ENCODE results near the gene IL22RA2.

IL22RA2 gene

DNA sequence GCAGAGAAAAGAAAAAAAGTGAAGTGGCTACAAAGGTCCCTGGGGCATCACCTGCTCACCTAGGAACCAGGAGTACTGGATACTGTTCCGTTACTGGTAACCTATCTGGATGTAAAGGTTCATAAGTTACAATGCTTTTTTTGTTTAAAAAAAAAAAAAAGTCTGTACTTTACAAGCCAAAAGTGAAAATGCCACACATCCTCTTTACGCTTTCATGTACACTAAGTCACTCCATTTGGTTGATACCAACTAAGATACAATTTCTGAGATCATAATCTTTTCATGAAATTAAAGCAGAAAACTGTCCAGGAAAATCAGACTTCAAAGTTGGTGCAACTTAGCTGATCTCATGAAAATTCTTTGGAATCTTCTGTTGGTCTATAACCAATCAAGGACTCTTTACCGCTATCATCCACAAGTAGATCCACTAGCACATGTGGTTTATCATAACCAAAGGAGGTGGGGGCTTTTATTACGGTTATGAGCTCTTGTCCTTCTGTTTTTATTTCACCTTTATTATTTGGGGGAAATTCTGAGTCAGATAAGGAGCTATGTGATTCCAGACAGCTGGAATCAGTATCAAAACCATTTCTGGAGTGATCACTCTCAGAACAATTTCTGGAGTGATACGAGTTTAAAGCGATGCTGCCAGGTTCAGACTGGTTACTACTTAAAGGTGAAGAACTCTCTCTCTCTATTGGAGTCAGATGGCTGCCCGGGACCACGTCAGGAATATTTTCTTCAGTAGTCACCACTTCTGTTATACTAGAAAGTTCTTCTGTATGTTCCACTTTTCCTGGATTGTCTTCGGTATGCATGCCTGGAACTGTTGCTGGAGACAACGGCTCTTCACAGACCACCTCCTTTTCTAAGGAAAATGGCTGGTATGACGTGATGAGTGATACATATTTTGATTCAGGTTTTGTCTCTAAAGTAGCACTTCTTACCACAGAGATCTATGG lies 24.5 kb upstream of the IL22RA2 start:
- DNase-seq: no peak

DNA sequence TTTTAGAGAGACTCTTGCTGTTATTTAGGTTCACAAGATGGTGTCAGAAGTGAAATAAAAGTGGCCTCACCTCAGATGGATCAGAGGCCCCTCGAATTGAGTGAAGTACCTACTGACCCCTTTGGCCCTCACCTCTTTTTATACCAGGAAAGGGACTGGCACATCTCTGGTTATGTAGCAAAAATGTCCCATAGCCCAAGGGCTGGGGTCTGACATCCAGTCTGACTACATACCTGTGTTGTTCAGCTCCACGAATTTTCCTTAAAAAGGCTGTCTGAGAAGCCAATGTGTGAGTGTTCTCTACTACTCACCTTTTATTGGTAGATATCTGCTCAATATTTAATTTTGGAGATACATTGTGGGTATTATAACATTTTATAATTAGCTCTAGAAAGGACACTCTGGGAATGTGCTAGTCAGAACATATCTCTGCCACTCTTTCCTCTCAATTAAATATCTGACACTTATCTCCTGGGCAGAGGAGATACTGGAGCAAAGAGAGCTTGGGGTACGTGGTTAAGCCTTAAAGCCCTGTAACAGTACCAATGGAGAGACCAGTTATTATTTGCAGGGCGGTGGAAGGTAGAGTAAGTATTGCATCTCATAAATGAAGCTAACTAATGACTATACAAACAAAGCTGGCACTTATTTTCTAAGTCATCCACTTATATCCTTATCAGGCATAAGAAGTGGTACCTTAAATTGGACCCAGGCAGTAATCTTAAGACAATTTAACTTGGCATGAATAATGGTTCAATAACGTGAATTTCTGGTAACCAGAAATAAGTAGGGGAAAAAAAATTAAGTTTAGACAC lies 20.0 kb upstream of the IL22RA2 start:
- DNase-seq: no peak

DNA sequence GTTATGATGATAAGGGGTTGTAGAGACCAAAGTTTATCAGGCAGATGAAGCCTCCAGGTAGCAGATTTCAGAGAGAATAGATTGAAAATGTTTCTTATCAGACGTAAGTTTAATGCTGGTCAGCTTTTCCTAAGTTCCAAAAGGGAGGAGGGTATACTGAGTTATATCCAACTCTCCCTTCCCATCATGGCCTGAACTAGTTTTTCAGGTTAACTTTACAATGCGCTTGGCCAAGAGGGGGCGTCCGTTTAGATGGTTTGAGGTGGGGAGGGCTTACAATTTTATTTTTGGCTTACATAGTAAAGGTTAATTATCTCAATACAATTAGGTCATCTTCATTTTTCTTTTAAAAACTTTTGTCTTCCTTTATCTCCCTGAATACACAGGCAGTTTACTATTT lies 19.4 kb upstream of the IL22RA2 start:
- no peak for DNase-seq

DNA sequence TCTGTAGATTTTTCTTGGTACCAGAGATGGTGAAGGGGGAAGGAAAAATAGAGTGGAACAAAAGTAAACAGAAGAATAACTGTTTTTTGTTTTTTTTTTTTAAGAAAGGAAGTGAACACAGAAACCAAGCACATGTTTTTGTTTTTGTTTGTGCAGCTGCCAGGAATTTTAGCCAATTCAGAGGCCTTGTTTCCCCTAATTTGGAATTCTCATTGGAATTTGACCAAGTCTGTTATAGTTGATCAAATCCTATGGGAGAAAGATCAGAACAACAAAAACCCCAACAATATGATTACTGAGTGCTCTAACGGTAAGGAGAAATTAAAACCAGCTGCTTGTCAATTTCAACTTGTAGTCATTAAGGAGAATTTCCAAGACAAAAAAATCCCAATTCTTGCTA lies 18.2 kb upstream of the IL22RA2 start:
- no peak for DNase-seq

DNA sequence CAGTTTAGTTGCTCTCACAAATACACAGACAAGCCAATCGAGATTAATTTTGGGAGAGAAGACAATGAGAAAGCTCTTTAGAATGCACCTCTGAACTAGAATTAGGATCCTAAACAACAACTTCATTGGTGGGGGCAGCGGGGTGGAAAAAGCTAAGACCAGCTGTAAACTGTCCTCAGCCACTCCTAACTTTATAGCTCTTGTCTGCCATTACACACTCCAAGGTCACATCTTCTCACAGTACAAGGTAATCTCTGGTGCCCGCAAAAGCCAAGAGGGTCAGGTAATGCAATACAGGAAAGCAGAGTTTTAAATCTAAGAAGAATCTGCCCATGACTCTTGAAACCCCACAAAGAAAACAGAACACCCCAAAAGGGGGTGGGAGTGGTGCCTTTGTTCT lies 17.8 kb upstream of the IL22RA2 start:
- no peak for DNase-seq

DNA sequence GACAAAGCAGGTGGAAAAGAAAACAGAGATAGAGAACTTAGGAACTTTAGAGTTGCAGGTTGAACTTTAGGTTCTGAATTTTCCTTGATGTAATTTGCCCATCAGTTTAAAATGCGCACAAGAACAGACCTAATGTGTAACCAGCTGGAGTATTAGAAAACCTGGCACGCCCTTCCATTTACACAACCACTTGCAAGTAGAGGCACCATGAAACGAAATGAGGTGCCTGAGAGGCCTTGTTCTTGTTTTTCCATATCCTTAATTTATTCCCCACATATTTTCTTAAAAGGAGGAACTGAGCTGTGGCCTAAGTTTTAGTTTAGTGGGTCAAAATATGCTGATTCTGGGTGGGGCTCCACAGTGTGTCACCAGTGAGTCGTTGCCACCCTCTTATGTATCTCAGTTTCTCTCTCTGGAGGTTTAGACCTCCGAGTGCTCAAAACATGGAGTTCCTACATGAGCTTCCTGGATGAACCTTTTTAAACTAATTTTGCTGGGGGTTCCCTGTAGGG lies 17.2 kb upstream of the IL22RA2 start:
- DNase-seq: no peak

DNA sequence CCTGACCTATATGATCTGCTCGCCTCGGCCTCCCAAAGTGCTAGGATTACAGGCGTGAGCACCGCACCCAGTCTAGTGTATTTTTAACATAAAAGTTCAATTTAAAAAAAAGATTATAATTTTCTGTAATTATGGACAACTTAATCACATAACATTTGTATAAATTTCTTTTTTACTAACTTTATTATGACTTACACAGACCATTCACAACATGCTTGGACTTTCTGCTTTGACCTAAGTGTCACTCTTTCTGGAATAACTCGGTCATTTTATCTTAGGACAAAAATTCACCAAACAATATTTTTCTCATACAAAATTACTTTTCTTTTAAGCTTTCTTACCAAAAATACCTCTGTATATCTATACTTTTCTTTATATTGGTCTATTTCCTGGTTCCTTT lies 15.4 kb upstream of the IL22RA2 start:
- no peak for DNase-seq

DNA sequence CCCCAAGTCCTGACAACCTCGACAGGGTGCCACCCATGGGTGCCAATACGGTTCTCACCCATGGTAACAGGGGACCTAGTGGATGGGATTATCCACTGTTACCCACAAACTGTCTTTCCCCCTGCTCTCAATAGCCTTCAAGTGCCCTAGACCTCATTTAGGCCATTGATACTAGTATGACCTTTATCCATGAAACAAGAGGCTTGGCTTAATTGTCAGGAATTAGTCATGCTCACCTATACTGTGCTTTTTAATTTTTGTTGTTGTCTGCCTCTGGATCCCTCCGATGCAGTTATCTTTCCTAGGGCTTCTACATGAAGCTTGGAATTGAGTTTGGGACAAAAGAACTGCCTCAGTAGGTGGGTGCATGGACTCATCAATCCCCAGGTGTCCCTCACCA lies 11.8 kb upstream of the IL22RA2 start:
- no peak for DNase-seq

DNA sequence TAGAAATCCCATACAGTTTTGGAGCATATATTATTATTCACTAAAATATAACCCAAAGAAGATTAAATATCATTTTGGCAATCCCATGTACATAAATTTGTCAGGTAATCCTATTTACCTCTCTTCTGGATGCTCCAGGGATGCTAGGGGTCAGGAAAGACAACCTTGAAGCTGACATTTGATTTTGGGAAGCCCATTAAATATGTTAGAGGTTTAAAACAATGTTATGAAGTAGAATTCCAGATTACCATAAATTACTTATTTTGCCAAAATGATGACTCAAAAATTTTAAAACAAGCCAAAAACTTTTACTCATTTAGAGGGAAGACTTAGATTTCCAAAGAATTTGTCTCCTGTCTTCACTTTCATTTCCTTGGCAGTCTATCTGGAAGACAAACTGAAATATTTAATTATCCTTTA lies 9.2 kb upstream of the IL22RA2 start:
- no peak for DNase-seq

DNA sequence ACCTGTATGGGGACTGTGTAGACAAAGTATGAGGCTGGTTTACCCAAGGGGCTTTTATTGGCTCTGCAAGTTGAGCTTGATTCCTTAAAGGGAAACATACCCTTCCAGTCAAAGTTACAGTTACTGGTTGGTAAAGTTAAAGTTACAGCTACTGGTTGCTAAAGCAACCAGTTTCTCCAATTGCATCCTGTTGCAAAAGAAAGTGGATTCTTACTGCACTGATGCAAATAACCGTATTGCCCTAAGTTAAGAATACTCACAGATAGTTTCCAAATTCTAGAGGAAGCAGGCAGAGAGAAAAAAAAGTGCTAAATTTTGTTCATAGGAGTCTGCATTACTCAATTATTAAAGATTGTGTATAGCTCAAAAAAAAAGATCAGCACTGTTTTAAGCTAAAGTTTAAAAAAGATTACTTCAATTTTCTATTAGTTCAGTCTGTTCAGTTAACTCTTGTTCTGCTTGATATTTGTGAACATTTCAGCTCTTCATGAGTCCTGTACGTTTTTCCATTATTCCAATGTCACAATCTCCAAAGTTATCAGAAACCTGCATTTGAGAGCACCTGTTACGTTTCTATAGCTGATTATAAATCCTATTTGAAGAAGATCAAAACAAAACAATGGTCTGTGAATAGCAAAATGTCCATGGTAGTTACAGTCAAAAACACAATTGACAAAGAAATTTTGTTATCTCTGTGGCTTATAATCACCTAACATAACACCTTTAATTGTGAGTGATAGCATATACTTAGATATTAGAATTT lies 8.6 kb upstream of the IL22RA2 start:
- no peak for DNase-seq

DNA sequence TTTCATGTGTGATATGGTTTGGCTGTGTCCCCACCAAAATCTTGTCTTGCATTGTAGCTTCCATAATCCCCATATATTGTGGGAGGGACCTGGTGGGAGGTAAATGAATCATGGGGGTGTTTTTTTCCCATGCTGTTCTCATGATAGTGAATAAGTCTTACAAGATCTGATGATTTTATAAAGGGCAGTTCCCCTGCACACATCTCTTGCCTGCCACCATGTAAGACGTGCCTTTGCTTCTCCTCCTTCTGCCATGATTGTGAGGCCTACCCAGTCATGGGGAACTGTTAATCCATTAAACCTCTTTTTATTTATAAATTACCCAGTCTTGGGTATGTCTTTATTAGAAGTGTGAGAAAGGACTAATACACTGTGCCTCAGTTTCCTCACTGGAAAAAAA lies 4.2 kb upstream of the IL22RA2 start:
- DNase-seq: no peak

DNA sequence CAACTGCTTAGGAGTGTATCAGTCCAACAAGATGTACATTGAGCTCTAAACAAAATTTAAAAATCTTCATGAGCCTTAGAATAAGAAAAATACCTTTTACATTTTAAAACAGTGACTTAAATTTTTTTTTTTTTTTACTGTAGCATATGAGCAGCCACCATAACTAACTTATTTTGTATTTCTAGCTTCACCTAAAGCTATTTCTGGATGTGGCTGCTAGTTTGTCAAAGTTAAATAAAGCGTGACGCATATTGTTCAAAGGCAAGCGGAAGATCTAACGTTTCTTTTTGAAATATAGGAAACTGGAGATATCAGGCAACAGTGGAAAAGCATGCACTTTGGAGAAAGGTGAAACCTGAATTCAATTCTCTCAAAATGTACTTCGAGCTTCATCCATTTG lies 3.3 kb upstream of the IL22RA2 start:
- no peak for DNase-seq

DNA sequence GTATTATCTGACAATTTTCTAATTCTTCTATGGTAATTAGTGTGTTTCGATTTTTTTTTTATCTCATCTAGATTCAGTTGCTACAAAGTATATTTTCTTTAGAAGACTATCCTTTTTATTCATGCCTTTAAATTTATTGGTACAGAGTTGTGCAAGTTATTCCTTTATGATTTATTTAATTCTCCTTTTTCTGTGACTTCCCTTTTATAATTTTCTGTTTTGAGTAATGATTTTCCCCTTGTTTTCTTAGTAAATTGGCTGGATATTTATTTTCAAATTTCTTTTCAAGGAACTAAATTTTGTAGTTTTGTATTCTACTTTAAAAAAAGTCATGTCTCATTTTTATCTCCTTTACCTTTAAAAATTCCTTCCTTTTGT lies 2.4 kb upstream of the IL22RA2 start:
- no peak for DNase-seq

DNA sequence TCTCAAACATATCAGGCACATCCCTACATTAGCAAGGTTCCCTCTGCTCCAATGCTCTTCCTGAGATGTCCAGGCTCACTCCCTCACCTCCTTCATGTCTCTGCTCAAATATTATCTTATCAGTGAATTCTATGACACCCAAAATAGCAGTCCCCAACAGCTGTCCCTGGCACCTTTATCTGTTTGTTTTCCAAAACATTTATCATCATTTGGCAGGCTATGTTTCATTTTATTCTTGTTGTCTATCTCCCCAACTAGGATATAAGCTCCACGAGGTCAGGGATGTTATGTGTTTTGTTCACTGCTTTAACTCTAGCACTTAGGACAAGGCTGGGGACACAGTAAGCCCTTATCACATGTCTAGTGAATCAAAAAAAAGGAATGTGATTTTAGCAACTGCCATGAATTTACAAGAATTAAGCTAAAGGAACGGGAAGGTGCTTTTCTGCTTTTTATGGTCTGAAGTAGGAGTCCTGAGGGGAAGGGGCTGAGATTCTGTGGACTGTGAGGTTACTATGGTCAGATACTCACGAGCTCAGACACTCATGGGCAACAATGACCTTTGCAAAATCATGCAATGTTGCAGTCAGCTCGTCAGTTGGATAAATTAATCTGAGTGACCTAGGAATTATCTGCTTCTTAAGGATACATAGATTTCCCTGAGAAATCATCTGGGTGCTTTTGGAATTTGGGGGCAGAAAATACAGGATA lies 1.9 kb upstream of the IL22RA2 start:
- no peak for DNase-seq

DNA sequence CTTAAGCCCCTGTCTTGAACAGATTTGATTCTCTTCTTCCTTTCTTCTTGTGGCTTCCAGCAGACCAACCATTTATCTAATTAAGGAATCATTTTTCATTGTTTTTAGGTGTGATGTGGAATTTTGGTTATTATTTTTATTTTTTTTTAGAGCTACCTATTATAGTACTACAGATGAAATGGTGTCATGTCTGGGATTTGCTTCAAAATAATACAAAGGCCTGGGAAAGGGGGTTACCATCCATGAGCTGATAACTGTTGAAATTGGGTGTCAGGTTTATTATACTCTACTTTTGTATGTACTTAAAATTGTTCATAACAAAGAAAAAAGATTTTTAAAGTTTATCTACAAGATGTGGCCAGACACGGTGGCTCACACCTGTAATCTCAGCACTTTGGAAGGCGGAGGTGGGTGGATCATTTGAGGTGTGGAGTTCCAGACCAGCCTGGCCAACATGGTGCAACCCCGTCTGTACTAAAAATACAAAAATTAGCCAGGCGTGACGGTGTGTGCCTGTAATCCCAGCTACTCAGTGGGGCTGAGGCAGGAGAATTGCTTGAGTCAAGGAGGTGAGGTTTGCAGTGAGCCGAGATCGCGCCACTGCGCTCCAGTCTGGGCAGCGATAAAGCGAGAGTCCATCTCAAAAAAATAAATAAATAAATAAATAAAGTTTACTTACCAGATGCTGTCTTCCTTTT lies 561 bp downstream of the IL22RA2 start:
- DNase-seq: no peak

DNA sequence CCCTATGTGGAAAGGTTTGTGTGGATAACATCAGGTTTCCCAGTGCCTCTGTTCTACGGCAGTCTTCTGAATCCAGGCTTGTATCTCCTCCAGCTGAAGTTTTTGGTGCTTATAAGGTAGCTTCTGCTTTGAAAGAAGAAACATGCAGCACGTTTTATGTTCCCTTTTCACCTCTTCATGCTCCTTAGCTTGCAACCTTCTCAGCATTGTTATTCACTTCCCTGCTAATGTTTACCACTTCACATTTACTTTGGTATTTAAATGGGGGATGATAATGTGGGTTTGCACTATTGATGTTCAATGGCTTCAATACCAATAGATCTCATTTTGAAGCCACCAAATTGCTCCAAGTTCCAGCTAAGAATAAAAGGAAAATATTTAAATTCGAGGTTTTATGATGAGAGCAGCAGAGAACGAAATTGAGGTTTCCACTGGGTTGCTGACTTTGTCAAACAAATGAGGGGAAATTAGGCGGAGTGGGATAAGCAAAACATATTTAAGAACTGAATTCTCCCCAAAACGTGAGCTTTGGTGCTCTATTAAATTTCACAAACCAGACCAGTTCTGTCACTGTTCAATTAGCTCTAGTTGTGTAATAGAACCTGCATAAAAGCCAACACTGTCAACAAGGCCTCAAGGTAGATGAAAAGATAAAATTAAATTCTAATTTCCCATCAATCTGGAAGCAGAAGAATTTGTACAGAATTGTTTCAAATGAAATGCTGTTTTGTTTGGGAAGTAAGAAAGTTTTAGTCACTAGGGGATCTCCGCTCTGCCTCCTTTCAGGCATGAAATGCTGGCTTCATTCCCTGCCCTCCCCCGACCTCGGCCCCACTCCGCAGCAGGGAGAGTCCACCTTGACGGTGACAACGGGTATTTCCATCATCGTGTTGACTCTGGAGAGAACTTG lies 1.4 kb downstream of the IL22RA2 start:
- no peak for DNase-seq

DNA sequence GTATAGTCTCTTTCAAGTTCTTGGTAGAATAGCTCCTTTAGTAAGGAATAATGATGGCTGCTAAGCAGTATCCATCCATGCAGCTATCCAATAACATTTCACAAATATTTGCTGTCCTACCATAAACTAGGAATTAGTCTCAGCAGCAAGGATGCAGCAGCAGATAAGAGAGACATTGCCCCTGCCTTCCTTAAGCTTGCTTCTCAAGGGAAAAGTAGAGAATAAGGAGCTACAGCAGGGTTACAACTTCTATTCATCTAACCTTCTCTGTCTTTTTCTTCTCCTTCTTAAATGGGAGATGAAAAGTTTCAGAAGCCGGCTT lies 2.4 kb downstream of the IL22RA2 start:
- DNase-seq: no peak

DNA sequence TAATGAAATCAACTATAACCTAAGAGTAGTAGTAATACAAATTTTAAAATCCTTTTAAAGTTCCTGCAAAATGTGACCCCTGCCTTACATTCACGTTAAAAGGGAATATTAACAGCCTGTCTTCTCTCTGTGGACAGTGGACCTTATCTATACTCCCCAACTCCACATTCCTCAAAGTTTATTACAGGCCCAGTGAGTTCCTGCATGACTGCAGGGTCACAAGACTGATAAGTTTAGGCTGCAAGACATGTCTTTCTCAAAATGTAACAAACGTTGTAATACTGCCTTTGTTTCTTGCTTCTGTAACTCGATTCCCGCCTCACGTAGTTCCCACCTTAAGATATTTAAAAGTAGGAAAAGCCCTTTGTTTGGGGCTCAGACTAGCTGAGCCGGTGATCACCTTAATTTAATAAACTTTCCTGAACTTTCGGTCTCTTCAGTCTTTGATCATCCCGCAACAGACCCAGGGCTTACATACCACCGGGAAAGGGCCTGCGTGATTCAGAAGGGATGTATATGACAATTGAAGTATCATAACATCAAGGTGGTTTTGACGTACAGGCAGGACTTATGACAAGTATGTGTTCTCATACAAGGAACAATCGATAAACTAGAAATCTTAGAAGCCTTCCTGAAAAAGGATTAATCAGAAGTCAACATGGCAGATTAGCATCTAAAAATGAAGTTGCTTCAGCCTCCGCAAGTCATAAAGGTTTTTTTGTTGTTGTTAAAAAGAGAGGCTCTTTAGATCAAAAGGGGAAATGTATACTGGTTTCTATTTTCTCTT lies 3.0 kb downstream of the IL22RA2 start:
- no peak for DNase-seq

DNA sequence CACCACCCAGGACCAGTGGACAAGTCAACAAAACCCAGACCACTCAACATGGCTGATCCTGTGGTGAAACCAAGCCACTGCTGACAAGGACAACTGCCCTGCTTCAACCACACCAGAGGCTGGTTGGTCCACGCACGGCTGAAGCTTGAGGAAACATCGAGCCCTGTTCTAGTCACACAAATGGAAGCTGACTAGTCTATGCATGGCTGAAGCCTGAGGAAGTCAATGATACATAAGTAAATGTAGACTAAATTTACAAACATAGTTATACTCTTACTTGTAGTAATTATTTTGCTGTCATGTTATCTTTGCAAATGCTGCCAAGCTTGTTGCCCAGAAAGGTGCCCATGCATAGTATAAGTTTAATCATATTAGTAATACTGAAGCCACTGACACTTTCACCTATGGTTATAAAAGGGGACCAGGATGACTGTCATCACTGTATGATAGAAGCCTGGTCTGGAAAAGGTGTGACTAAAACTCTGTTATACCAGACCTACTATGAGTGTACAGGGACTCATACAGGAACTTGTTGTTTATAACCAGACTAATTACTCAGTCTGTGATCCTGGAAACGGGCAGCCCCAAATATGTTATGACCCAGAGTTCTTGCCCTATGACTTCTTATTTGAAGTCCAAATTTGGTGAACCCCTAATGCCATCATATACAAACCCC lies 5.6 kb downstream of the IL22RA2 start:
- peak; percentile 13 for DNase-seq
